OCI-LY1 (cell line): ENCODE measurements around the gene TCIRG1.

Source experiments
- EZH2 ChIP-seq: fragments of 200-600 bp; sonication (generic), shearing (Covaris generic); IDR thresholded peaks from 2 replicates; pipeline ENCODE4 v1.8.0; 2017; ENCODE audit warnings: borderline replicate concordance, mixed run types, mild to moderate bottlenecking, antibody characterized with exemption, low read length, moderate library complexity, mixed read lengths
- TF ChIP-seq, protein P1 (sequence below): fragments of 200-600 bp; sonication (generic), shearing (Covaris generic); IDR thresholded peaks from 2 replicates; pipeline ENCODE4 v1.5.1; 2017; ENCODE audit warnings: mild to moderate bottlenecking, antibody characterized with exemption, low read length, moderate library complexity, mixed read lengths

DNA sequence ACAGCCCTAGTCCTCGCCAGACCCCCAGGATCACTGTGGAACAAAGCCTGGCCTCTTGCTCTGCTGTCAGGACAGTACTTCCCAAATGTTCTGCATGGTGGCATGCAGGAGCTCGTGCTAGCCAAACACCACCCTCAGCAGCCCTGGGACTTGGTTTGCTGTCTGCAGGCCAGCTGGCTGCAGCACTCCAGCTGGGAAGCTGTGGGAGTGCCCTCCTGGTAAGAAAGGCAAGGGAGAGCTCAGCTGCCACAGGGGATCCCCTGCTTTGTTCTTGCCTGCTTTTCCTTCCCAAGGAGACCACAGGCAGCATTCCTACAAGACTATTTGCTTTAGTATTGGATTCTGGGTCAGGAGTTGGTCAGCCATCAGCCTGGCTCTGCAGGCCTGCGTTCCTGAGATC is 27.9 kb downstream of the TCIRG1 start:
- TF ChIP-seq, protein P1, sequence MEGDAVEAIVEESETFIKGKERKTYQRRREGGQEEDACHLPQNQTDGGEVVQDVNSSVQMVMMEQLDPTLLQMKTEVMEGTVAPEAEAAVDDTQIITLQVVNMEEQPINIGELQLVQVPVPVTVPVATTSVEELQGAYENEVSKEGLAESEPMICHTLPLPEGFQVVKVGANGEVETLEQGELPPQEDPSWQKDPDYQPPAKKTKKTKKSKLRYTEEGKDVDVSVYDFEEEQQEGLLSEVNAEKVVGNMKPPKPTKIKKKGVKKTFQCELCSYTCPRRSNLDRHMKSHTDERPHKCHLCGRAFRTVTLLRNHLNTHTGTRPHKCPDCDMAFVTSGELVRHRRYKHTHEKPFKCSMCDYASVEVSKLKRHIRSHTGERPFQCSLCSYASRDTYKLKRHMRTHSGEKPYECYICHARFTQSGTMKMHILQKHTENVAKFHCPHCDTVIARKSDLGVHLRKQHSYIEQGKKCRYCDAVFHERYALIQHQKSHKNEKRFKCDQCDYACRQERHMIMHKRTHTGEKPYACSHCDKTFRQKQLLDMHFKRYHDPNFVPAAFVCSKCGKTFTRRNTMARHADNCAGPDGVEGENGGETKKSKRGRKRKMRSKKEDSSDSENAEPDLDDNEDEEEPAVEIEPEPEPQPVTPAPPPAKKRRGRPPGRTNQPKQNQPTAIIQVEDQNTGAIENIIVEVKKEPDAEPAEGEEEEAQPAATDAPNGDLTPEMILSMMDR: no peak
- TF ChIP-seq EZH2: no peak
